ENCODE data around the gene RNF121. TPM values are rescaled to one million over a fixed set of nuclear protein-coding genes. Genes with fewer than 3 reads are reported as not detected.

RNF121 gene
- total RNA-seq, 2 donors from 2014 or later = 17.9 to 24.4 TPM

- ATAC-seq (no peak), DNase-seq (peak in 1 of 4 donors; percentile 10)
- Histone ChIP-seq H3K36me3 (replicated peaks in 1 of 2; ENCODE audit: insufficient read depth in 1 of 2, low read depth in 2 of 2) (peaks cover 43 to 77% of the 10 kb centered on the region in 2 donors), H3K27ac (no peak overlapping the region), H3K4me1 (peaks cover 8% of the 10 kb centered on the region), H3K27me3 (no peaks in the 10 kb centered on the region), H3K9me3 (no peaks in the 10 kb centered on the region), H3K4me3 (no peak overlapping the region)
- intact Hi-C loops (cut with DNase I) = no loop called here
- TF ChIP-seq CTCF (IDR thresholded peaks at IDR 0.05) (no peak), POLR2A (IDR thresholded peaks at IDR 0.05) (no peak)
- 89 to 98% methylated on average over 9 of the region's 9 CpGs for WGBS, 2 donors
These were observed 89.3 kb downstream of the RNF121 start for GRCh38 chr11:72018171-72018570.

GRCh38 chr11:72023335-72023734 lies 94.5 kb downstream of the RNF121 start:
- peaks cover 12 to 51% of the 10 kb centered on the region in 2 donors for H3K36me3 ChIP-seq (replicated peaks in 1 of 2; ENCODE audit: insufficient read depth in 1 of 2, low read depth in 2 of 2)
- ATAC-seq (no peak), DNase-seq (no peak)
- 85 to 86% methylated on average over 4 of the region's 4 CpGs for WGBS, 2 donors
- no peaks in the 10 kb centered on the region for H3K27me3 ChIP-seq
- no peak overlapping the region for H3K27ac ChIP-seq
- no peak overlapping the region for H3K4me3 ChIP-seq
- H3K4me1 ChIP-seq = peaks cover 25% of the 10 kb centered on the region
- intact Hi-C loops (cut with DNase I) = no loop called here
- no peak for TF ChIP-seq POLR2A (IDR thresholded peaks at IDR 0.05)
- no peak for TF ChIP-seq CTCF (IDR thresholded peaks at IDR 0.05)
- H3K9me3 ChIP-seq = no peaks in the 10 kb centered on the region

GRCh38 chr11:72024069-72024754 lies 95.4 kb downstream of the RNF121 start:
- intact Hi-C loops (cut with DNase I) = no loop called here

GRCh38 chr11:72026090-72026489 lies 97.2 kb downstream of the RNF121 start:
- Histone ChIP-seq H3K4me1 (peaks cover 32% of the 10 kb centered on the region), H3K27me3 (no peaks in the 10 kb centered on the region), H3K36me3 (replicated peaks in 1 of 2; ENCODE audit: insufficient read depth in 1 of 2, low read depth in 2 of 2) (peaks cover 0 to 27% of the 10 kb centered on the region in 2 donors), H3K4me3 (no peak overlapping the region), H3K9me3 (no peaks in the 10 kb centered on the region), H3K27ac (no peak overlapping the region)
- WGBS, 2 donors = 76 to 80% methylated on average over 1 of the region's 1 CpG
- ATAC-seq = no peak
- no peak for DNase-seq
- intact Hi-C loops (cut with DNase I) = loop anchor here (5.0 kb wide), 1 partner anchor 66 kb away; no protein-coding TSS in a partner anchor
- TF ChIP-seq POLR2A (IDR thresholded peaks at IDR 0.05) = no peak
- TF ChIP-seq CTCF (IDR thresholded peaks at IDR 0.05) = no peak

More at GRCh38 chr11:72024069-72024754, 95.4 kb downstream of the RNF121 start:
- no peak overlapping the region for H3K27ac ChIP-seq
- WGBS, 2 donors = 49 to 51% methylated on average over 5 of the region's 5 CpGs
- no peak overlapping the region for H3K4me3 ChIP-seq
- no peak for DNase-seq
- ATAC-seq = no peak
- no peaks in the 10 kb centered on the region for H3K27me3 ChIP-seq
- H3K4me1 ChIP-seq = peaks cover 25% of the 10 kb centered on the region
- no peak for TF ChIP-seq CTCF (IDR thresholded peaks at IDR 0.05)
- no peak for TF ChIP-seq POLR2A (IDR thresholded peaks at IDR 0.05)
- no peaks in the 10 kb centered on the region for H3K9me3 ChIP-seq
- peaks cover 11 to 43% of the 10 kb centered on the region in 2 donors for H3K36me3 ChIP-seq (replicated peaks in 1 of 2; ENCODE audit: insufficient read depth in 1 of 2, low read depth in 2 of 2)
